Middle frontal gyrus (tissue), 1 donor: Measurements from ENCODE around the gene FAM168B.

ENCODE experiments used
- DNase-seq: peaks from one replicate; pipeline ENCODE4 v3.0.0-alpha.2; 2015; ENCODE audit warnings: low spot score; ENCODE audit errors: extremely low spot score

The FAM168B gene

DNA sequence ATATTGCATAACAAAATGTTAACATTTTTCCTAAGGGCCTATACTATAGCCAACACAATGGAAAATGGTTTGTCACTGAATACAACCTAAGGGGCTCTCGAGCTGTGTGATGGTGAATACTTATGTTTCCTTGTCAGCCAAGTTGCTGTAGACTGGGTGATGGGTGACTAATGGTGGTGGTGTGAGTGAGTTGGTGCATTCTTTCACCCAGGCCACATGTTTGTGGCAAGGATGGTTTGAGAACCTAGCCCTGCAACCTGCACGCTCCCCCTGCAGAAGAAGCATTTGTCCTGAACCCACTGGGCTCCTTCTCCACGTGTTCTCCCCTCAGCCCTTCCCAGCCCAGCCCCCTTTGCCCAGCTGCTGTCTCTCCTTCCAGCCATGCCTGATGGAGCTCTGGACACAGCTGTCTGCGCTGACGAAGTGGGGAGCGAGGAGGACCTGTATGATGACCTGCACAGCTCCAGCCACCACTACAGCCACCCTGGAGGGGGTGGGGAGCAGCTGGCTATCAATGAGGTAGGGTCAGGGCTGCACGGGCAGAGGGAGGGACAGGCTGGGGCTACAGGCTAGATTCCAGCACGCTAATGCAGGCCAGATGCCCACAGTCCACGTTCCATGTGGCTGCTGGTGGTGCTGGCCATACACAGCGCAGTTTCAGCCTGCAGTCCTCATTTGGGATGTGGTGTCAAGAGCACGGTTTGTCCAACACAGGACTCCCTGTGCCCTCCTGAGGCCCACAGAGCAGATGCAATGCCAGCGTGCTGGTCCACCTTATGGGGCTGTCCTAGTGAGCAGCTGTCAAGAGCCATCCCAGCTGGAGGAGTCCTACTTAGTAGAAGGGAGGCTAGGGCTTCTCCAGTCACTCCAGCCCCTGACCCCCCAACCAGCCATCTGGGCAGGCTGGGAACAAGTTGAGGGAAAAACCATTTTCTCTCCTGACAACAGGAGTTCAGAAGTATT, 65.4 kb downstream of the FAM168B start:
- no peak for DNase-seq

DNA sequence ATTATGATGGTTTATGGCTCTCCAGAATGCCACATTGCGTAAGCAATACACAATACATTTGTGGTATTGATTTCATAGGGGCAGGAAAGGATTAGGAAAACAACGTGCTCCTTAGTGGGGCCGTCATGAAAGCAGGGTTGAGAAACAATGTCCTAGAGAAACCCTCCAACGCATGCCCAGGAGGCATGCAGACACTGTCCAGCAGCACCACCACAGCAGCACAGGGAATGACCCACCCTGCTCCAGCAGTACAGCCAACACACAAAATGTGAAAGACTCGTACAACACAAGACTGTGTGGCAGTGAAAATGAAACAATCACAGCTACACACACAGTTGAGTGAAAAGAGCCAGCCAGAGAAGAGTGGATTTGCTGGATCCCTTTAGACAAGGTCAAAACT, 66.3 kb downstream of the FAM168B start:
- no peak for DNase-seq

DNA sequence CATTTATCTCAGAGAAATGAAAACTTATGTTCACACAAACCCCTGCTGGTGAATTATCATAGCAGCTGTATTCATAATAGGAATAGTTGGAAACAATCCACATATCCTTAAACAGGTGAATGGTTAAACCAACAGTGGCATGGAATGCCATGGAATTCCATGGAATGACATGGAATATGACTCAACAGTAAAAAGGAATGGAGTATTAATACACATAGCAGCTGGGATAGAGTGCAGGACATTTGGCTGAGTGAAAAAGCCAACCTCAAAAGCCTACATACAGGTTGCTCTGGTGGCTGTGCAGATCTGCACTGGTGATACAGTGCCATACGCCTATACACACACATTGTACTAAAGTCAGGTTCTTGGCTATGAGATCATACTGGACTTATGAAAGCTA, 69.5 kb downstream of the FAM168B start:
- DNase-seq: no peak

DNA sequence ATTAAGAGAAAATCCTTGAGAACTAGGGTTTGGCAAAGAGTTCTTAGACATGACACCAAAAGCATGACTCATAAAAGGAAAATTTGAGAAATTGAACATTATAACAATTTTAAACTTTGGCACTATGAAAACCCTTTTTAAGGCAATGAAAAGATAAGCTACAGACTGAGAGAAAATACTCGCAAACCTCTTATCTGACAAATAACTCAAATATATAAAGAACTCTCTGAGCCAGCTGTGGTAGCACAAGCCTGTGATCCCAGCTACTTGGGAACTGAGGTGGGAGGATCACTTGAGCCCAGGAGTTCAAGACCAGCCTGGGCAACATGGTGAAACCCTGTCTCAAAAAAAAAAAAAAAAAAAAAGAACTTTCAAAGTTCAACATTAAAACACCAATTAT, 70.5 kb downstream of the FAM168B start:
- no peak for DNase-seq

DNA sequence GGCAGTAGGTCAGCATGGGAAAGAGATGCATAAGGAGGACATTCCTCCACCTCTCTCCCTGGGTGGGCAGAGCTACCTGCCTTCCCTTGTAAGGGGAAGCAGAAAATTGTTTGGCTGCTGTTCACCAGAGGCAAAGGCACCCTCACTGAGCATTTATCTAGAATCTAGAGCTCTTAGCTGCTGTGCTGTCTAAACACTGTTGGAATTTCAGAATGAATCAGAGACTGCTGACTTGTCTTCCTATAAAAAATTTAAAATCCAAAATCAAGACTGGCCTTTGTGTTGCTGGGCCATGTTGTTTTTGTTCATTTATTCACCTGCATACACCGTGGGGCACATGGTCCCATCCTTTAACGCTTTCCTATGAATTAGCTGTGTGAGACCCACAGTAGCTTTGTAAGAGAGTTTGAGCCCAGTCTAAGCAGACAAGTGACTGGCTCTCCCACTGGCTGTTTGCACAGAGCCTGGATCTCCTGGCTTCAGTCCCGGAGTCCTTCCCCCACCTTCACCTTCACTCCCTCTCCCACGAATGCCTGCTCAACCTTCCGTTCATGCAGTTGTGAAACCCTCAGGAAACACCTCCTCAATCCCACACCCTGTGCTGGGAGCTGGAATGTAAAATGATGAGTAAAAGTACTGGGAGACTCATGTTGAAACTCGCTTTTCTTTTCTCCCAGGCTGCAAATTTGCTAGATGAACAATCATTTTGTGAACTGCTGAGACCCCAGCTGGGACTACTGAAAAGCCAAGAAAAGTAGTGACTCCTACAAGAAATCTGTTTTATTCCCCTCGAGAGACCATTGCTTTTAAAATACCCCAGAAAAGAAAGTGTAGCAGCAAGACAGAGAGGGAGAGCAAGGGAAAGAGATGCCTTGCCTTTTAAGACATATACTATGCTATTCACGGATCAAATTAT, 76.2 kb downstream of the FAM168B start:
- DNase-seq: no peak

DNA sequence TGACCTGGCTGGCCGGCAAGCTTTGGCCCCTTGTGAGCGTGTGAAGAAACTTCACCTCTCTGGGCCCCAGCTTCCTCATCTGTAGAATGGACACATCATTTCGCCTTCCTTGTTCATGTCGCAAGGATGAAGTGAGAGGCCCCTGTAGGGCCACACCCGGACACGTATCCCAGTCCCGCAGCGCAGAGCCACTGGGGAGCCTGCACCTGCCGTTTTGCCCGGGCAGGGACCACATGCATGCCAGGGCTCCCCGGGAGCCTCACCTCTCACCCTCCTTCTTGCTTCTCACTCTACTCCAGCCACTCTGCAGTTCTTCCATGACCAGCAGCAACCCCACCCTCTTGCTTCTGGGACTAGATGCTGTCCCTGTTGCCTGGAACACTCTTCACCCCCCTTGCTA, 77.5 kb downstream of the FAM168B start:
- no peak for DNase-seq

DNA sequence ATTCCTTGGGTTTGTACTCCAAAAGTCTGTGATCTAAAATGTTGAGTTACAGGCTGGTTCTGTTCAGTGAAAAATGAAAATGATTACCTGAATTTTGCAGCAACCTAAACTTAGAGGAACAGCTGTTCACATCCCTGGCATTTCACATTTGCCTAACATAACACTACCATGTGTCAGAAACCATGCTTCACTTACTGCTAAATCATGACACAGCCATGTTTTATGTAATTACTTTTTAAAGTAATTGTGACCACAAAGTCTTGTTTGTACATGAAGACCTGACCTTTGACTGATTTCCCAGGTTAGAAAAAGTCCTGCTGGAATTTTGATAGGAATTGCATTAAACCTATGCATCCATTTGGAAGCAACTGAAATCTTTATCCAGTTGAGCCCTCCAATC, 79.1 kb downstream of the FAM168B start:
- no peak for DNase-seq

DNA sequence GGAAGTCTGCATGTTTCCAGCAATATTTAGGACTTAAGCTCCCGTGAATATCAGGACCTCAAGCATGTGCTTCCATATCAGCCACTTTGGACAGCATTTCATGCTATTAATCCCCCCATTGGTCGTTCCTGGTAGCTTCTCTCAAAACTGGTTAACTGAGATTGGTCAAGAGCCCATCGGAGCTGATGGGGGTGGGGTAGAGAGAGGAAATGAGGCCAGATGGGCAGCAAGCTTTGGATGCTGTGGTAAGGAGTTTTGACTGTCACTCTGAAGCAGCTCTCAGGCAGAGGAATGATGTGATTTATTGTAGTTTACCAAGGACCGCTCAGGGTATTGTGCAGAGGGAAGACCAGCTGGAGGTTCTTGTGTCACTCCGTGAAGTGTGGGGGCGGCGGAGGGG, 81.8 kb downstream of the FAM168B start:
- no peak for DNase-seq

DNA sequence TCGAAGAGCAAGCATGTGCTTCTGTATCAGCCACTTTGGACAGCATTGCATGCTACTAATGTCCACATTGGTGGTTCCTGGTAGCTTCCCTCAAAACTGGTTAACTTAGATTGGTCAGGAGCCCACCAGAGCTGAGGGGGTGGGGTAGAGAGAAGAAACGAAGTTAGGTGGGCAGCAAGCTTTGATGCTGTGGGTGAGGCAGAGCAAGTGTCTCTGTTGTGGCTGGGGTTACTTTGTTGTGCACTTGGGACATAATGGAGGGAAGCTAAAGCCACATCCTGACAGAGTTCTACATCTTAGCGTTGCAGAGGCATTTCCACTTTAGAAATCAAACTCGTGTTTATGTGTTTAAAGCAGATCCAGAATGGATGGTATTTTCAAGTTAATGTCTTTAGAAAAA, 82.7 kb downstream of the FAM168B start:
- DNase-seq: no peak

DNA sequence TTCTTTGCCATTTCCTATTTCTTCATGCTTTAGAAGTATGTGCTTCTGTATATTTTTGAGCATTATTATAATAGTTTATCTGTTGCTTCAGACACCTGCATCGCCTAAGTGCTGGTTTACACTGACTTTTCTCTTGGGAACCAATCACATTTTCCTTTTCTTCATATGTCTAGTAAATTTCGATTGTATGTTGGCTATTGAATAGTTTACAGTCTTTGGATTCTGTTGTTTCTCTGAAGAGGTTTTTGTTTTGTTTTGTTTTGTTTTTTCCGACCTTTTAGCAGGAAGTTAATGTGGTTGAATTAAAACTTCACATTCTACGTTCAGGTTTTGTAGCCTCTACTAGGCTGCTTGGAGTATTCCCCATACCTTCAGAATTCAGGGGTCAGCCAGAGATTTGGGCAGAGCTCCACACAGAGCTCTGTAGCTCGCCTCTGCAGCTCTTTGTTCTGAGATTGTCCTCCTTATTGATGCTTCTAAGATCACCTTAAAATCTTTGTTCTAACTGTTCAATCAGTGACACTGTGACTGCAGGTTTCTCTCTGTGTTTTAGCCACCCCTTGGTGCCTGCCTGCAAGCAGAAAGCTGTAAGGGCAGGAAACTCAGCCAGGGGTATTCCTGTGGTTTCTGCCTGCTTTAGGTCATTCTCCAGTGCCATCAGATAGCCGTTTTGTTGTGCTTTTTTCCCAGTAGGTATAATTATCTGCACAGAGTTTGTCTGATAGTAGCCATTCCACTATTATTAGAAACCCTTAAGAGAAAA, 83.4 kb downstream of the FAM168B start:
- DNase-seq: no peak

DNA sequence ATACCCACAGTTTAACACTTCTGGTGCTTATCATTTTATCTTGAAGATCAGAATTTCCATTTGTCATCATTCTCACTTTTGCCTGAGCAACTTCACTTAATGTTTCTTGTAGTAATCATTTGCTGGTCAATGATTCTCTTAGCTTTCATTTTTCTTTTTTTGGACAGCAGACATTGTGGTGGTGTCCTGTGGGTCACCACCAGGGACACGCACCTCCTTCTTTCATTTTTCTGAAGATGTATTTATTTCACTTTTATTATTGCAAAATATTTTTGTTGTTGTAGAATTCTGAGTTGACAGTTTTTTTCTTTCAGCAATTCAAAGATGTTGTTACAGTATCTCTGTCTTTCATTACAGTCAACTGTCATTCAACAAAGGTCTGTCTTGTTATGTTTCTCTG, 84.3 kb downstream of the FAM168B start:
- DNase-seq: no peak

DNA sequence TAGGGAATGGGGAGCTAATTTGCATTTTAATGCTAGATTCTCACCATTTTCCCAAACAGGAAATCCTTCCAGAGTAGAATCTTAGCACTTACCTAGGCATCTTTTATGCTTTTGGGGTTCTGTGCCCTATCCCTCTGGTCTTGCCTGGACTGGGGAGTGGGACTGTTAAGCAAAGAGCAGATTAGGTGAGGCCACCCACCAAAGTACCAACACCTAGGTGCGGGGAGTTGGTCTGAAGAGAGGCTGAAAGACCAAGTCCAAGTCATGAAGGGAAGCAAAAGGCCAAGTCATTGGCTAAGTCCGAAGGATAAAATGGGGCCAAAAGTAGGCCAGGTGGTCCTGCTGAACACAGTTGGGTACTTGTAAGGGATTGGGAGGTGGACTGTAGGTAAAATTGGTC, 86.7 kb downstream of the FAM168B start:
- no peak for DNase-seq

DNA sequence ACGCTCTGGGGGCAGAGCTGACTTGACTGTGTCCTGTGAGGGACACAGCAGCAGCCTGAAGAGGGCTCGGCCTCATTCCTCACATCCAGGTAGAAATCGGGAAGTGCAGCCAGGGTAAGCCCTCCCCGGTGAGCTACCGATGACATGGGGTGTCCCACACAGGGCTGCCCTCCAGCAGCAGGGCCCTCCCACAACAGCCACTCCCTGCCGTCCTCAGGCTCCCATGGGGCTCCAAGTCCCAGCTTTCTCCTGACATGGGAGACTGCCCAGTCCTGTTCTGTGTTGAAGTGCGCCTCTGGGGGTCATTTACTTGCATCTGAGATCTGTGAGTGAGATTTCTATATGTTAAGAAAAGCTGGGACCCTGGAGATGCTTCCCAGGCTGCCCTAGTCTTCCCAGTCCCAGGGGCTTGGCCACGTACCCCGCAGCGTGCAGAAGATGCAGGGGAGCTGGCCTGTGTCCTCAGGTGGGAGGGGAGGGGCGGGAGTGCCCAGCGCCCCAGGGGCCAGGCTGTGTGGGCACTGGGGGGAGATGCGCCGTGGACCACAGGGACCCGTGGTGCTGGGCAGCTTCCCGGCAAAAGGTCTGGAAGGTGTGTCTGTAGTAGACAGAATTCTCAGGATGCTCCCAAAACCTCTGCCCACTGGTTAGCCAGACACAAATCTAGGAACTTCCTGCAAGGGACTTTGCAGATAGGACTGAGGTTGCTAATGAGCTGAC, 87.9 kb downstream of the FAM168B start:
- no peak for DNase-seq

DNA sequence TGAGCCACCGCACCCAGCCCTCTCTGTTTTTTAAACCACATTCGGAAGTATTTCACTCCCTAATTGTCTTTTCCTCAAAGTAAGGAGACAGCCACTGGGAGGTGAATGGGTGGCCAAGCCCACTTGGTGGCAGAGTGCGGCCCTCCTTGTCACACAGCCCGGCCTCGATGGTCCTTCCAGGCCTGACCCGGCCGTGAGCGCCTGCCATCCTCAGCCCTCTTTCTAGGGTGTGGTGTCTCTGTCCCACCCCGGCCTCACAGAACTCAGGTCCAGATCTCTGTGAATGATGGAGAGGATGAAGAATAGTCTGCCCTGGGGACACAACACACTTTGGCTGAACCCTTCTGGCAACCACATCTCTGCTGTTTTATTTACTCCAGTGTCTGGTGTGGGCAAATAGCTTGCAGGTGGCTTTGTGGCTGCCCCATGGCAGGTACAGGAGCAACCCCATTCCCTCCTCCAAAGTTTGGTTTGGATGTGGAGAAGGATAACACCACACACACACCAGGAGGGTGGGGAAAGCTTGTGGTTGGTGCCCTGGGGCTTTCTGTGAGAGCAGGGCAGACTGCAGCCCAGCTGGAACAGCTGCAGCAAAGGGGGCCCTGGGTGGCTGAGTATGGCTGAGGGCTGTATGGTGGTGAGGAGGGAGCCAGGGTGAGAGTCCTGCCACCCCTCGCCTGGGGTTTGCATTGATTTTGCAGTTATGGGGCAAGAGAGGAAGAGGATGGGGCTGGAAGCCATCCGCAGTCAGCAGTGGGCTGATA, 88.6 kb downstream of the FAM168B start:
- no peak for DNase-seq

DNA sequence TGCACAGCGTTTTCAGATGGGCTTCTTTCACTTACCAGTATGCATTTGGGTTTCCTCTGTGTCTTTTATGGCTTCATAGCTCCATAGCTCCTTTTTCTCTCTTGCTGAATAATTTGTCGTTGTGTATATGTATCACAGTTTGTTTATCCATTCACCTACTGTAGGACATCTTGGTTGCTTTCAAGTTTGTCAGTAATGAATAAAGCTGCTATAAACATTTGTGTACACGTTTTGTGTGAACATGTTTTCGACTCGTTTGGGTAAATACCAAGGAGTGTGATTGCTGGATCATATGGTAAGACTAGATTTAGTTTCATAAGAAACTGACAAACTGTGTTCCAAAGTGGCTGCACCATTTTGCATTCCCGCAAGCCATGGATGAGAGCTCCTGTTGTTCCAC, 94.7 kb downstream of the FAM168B start:
- no peak for DNase-seq
